ENCODE results near the gene STK35. TPM values are rescaled to one million over a fixed set of nuclear protein-coding genes. Genes with fewer than 3 reads are reported as not detected.

STK35 gene
- polyA plus RNA-seq, 1 donor from 2014 or later = 10.8 TPM

GRCh38 chr20:2135013-2135412 is 33.4 kb downstream of the STK35 start:
- Histone ChIP-seq H3K27ac (ENCODE audit: low read length) (no peak overlapping the region), H4K20me1 (ENCODE audit: insufficient read depth) (no peaks in the 10 kb centered on the region), H3K9ac (ENCODE audit: low read length) (no peak overlapping the region)

GRCh38 chr20:2136275-2136674 is 34.6 kb downstream of the STK35 start:
- no peaks in the 10 kb centered on the region for H3K9me3 ChIP-seq (ENCODE audit: low read length)
- H3K9ac ChIP-seq (ENCODE audit: low read length) = no peak overlapping the region
- no peak overlapping the region for H3K4me3 ChIP-seq (ENCODE audit: low read length)
- H3K79me2 ChIP-seq (replicated peaks; ENCODE audit: insufficient read depth, low read length) = peaks cover 15% of the 10 kb centered on the region
- H3K9me2 ChIP-seq (ENCODE audit: insufficient read depth, low read length) = no peaks in the 10 kb centered on the region
- no peaks in the 10 kb centered on the region for H3K27me3 ChIP-seq (ENCODE audit: insufficient read depth, low read depth, low read length)
- H3F3A ChIP-seq (ENCODE audit: insufficient read depth, low read length, poor library complexity, severe bottlenecking) = no peaks in the 10 kb centered on the region
- no peak overlapping the region for H2AFZ ChIP-seq (ENCODE audit: low read depth, low read length)
- no peaks in the 10 kb centered on the region for H4K20me1 ChIP-seq (ENCODE audit: insufficient read depth)
- H3K36me3 ChIP-seq (ENCODE audit: insufficient read depth, low read length) = no peaks in the 10 kb centered on the region
- TF ChIP-seq MXI1 (conservative IDR thresholded peaks at IDR 0.05; ENCODE audit: poor library complexity, severe bottlenecking) = no peak
- no peak for TF ChIP-seq REST (IDR thresholded peaks at IDR 0.05; ENCODE audit: borderline replicate concordance)
- no peak for TF ChIP-seq EP300 (conservative IDR thresholded peaks at IDR 0.05; ENCODE audit: poor library complexity, severe bottlenecking)
- TF ChIP-seq RAD21 (conservative IDR thresholded peaks at IDR 0.05) = no peak
- no peak for TF ChIP-seq EZH2 (IDR thresholded peaks at IDR 0.05; ENCODE audit: borderline replicate concordance, insufficient read depth, low read length, poor library complexity, severe bottlenecking)
- TF ChIP-seq CTCF (IDR thresholded peaks at IDR 0.05; ENCODE audit: poor library complexity, severe bottlenecking) = no peak
- no peak overlapping the region for H3K4me2 ChIP-seq (ENCODE audit: low read length)
- H3K27ac ChIP-seq (ENCODE audit: low read length) = no peak overlapping the region

More at GRCh38 chr20:2135013-2135412, 33.4 kb downstream of the STK35 start:
- Histone ChIP-seq H3K79me2 (replicated peaks; ENCODE audit: insufficient read depth, low read length) (peaks cover 15% of the 10 kb centered on the region), H3K9me2 (ENCODE audit: insufficient read depth, low read length) (no peaks in the 10 kb centered on the region), H3K4me3 (ENCODE audit: low read length) (no peak overlapping the region), H3F3A (ENCODE audit: insufficient read depth, low read length, poor library complexity, severe bottlenecking) (no peaks in the 10 kb centered on the region), H3K9me3 (ENCODE audit: low read length) (no peaks in the 10 kb centered on the region), H3K27me3 (ENCODE audit: insufficient read depth, low read depth, low read length) (no peaks in the 10 kb centered on the region), H2AFZ (ENCODE audit: low read depth, low read length) (no peak overlapping the region), H3K36me3 (ENCODE audit: insufficient read depth, low read length) (no peaks in the 10 kb centered on the region), H3K4me2 (ENCODE audit: low read length) (no peak overlapping the region)
- TF ChIP-seq EP300 (conservative IDR thresholded peaks at IDR 0.05; ENCODE audit: poor library complexity, severe bottlenecking) (no peak), MXI1 (conservative IDR thresholded peaks at IDR 0.05; ENCODE audit: poor library complexity, severe bottlenecking) (no peak), RAD21 (conservative IDR thresholded peaks at IDR 0.05) (no peak), POLR2AphosphoS5 (IDR thresholded peaks at IDR 0.05) (no peak), SMC3 (conservative IDR thresholded peaks at IDR 0.05; ENCODE audit: poor library complexity) (no peak), EZH2 (IDR thresholded peaks at IDR 0.05; ENCODE audit: borderline replicate concordance, insufficient read depth, low read length, poor library complexity, severe bottlenecking) (no peak), REST (IDR thresholded peaks at IDR 0.05; ENCODE audit: borderline replicate concordance) (no peak), CTCF (IDR thresholded peaks at IDR 0.05; ENCODE audit: poor library complexity, severe bottlenecking) (no peak)

Data from neural cell (in vitro differentiated cells).